ENCODE results near the gene MC4R.

The MC4R gene

GRCh38 chr18:60404486-60405085, 32.0 kb upstream of the MC4R start:
- no peak overlapping the region for H3K4me3 ChIP-seq (replicated peaks; ENCODE audit: low read depth, low read length)
- DNase-seq (ENCODE audit: extremely low read depth, low read depth): no peak
- no peak for TF ChIP-seq CTCF (IDR thresholded peaks at IDR 0.05; ENCODE audit: low read depth, low read length, missing control alignments)

DNA sequence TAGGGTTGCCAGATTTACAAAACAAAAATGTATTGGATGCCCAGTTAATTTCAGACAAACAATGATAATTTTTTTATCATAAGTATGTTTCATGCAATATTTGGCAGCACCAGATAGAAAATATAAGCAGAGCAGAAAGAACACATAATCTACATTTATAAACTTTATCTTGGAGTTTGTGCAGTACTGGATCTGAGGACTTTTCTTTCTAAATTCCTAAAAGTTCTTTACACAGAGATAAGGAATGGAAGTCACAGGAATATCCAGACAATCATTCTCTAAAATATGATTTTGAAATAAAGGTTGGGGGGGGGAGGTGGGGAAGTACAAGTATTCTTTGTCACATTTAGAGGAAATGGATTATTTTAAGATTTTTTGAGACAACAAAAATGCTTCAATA, 28.8 kb upstream of the MC4R start:
- TF ChIP-seq CTCF (IDR thresholded peaks at IDR 0.05; ENCODE audit: low read depth, low read length, missing control alignments): no peak
- no peak overlapping the region for H3K4me3 ChIP-seq (replicated peaks; ENCODE audit: low read depth, low read length)
- DNase-seq (ENCODE audit: extremely low read depth, low read depth): no peak

DNA sequence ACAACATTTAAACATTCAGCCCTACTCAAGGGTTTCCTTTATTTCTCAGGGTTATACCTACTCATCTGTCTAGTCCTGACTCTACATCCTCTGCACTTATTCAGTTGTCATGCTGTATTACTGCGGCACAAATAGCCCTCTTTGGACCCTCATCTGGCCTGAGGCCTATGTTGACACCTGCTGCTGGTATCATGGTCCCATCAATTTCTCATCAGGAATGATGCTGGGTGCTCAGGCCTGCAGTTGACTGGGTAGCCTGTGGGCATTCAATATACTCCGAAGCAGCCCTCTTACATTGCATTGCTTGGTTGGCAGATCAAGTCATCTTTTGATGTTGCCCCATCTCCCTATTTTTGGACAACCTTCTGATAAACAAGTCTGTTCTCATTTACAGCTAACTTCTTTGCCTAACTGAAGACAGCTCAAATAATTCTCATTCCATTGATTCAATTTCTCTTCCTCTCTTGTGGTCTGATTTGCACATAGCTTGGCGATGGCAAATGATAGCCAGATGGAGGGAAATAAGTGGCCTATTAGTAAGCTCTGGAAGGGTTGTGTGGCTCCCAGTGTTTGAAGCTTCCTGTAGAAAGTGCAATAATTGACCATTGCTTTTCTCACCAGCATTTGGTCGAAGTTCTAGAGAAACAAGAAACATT, 19.1 kb upstream of the MC4R start:
- DNase-seq (ENCODE audit: extremely low read depth, low read depth): no peak
- H3K4me3 ChIP-seq (replicated peaks; ENCODE audit: low read depth, low read length): no peak overlapping the region
- TF ChIP-seq CTCF (IDR thresholded peaks at IDR 0.05; ENCODE audit: low read depth, low read length, missing control alignments): no peak

- no peak for TF ChIP-seq CTCF (IDR thresholded peaks at IDR 0.05; ENCODE audit: low read depth, low read length, missing control alignments)
- DNase-seq (ENCODE audit: extremely low read depth, low read depth): no peak
- H3K4me3 ChIP-seq (replicated peaks; ENCODE audit: low read depth, low read length): no peak overlapping the region
Observed at GRCh38 chr18:60389314-60389713, 16.7 kb upstream of the MC4R start.

GRCh38 chr18:60385693-60386092, 13.1 kb upstream of the MC4R start:
- H3K4me3 ChIP-seq (replicated peaks; ENCODE audit: low read depth, low read length): no peak overlapping the region
- no peak for TF ChIP-seq CTCF (IDR thresholded peaks at IDR 0.05; ENCODE audit: low read depth, low read length, missing control alignments)
- DNase-seq (ENCODE audit: extremely low read depth, low read depth): no peak

DNA sequence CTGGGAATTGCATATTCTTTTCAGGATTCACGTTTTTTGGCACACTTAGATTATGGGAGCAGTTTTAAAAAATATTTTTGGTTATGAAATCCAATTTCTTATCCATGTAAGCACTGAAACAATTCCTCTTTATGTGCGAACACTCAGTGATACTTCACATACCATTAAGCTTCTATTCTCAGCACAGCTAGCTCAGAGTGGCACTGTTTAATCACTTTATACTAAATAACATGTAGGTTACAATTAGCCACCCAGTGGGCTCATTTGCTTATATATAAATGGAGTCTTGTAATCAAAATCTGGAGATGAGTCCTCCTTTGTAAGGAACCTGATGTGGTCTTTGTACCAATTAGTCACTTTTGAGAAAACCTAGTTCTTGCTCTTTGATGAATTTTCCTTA, 11.3 kb upstream of the MC4R start:
- no peak overlapping the region for H3K4me3 ChIP-seq (replicated peaks; ENCODE audit: low read depth, low read length)
- no peak for TF ChIP-seq CTCF (IDR thresholded peaks at IDR 0.05; ENCODE audit: low read depth, low read length, missing control alignments)
- no peak for DNase-seq (ENCODE audit: extremely low read depth, low read depth)
